ENCODE results near the gene WFDC2. TPM values are rescaled to one million over a fixed set of nuclear protein-coding genes. Genes with fewer than 3 reads are reported as not detected.

Gene WFDC2
- total RNA-seq, 2 experiments from 2014 or later: 1.3 TPM

DNA sequence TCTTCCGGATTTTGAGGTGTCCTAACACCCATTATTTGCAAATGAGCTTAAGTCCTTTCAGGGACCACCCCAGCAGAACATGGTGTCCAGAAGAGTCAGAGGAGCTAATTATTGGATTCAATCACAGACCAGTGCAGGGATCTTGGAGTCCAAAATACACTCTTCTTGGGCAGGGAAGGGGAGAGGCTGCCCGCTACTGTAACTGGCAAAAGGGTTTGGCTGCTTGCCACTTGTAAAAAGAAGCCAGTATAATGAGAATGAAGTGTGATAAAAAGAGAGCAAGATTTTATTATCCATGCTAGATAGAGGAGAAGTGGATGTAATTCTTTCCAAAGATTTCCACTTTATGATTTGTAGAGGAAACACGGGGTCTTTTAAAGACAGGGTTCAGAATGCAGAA, 26.6 kb downstream of the WFDC2 start:
- TF ChIP-seq, protein P1, sequence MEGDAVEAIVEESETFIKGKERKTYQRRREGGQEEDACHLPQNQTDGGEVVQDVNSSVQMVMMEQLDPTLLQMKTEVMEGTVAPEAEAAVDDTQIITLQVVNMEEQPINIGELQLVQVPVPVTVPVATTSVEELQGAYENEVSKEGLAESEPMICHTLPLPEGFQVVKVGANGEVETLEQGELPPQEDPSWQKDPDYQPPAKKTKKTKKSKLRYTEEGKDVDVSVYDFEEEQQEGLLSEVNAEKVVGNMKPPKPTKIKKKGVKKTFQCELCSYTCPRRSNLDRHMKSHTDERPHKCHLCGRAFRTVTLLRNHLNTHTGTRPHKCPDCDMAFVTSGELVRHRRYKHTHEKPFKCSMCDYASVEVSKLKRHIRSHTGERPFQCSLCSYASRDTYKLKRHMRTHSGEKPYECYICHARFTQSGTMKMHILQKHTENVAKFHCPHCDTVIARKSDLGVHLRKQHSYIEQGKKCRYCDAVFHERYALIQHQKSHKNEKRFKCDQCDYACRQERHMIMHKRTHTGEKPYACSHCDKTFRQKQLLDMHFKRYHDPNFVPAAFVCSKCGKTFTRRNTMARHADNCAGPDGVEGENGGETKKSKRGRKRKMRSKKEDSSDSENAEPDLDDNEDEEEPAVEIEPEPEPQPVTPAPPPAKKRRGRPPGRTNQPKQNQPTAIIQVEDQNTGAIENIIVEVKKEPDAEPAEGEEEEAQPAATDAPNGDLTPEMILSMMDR (IDR thresholded peaks at IDR 0.05): no peak
- Mint-ChIP-seq H3K27ac (no peak overlapping the region), H3K4me1 (ENCODE audit: low read depth) (no peaks in the 10 kb centered on the region), H3K9me3 (no peaks in the 10 kb centered on the region), H3K4me3 (no peak overlapping the region), H3K36me3 (ENCODE audit: low read depth) (no peaks in the 10 kb centered on the region), H3K27me3 (peaks cover 6% of the 10 kb centered on the region)
- POLR2A ChIA-PET: no interaction called here
- ATAC-seq (no peak), DNase-seq (no peak)
- intact Hi-C loops (cut with micrococcal nuclease): no loop called here
- CTCF ChIA-PET: no interaction called here

DNA sequence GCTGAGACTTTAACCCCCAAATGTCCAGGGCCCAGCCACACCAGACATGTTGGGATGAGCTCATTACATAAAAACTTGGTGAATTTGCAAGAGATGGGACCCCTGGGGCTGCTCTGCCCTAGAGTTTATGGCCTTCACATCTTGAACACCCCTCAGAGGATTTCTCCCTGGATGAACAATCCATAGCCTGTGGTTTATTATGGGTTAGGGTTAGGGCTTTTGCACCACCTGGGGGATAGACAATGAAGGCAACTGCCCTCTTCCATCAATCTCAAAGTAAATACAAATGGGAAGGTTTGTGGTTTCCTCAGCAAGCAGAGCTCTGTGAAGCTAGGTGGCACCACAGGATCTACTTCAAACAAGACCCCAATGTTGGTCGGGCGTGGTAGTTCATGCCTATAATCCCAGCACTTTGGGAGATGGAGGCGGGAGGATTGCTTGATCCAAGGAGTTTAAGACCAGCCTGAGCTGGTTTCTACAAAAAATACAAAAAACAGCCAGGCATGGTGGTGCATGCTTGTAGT, 28.5 kb downstream of the WFDC2 start:
- Mint-ChIP-seq H3K4me1 (ENCODE audit: low read depth) (no peaks in the 10 kb centered on the region), H3K4me3 (no peak overlapping the region), H3K36me3 (ENCODE audit: low read depth) (no peaks in the 10 kb centered on the region), H3K27me3 (peaks cover 10% of the 10 kb centered on the region), H3K9me3 (no peaks in the 10 kb centered on the region), H3K27ac (no peak overlapping the region)
- intact Hi-C loops (cut with micrococcal nuclease): no loop called here
- CTCF ChIA-PET: interaction anchor here (0.6 to 1.3 kb wide), 2 partner anchors 81 to 273 kb away, joined by 3 to 4 read pairs; no protein-coding TSS in a partner anchor
- ATAC-seq: no peak
- TF ChIP-seq, protein P1 (IDR thresholded peaks at IDR 0.05): no peak
- no peak for DNase-seq
- POLR2A ChIA-PET: no interaction called here

DNA sequence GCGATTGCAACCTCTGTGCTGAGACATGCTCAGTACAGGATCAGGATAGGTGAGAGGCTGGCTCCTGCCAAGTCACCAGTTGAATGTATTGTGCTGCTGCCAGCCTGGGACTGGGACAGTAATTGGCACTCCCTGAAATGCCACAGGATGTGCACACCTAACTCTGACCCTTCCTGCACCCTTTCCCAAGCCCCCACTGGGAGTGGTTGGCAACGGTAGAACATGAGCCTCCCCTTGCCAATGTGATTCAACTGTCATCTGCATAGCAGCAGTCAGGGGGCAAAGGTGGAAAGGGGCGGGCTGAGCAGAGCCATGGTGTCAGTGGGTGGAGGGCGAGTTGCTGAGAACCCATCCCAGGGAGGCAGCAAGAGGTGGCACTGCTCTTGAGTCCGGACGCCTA, 30.5 kb downstream of the WFDC2 start:
- intact Hi-C loops (cut with micrococcal nuclease): no loop called here
- no peaks in the 10 kb centered on the region for H3K4me1 Mint-ChIP-seq (ENCODE audit: low read depth)
- H3K27me3 Mint-ChIP-seq: peaks cover 17% of the 10 kb centered on the region
- ATAC-seq (no peak), DNase-seq (no peak)
- POLR2A ChIA-PET: no interaction called here
- H3K4me3 Mint-ChIP-seq: no peak overlapping the region
- CTCF ChIA-PET: interaction anchor here (0.7 kb wide), 1 partner anchor 42 kb away, joined by 3 read pairs; no protein-coding TSS in a partner anchor
- no peaks in the 10 kb centered on the region for H3K9me3 Mint-ChIP-seq
- H3K36me3 Mint-ChIP-seq (ENCODE audit: low read depth): no peaks in the 10 kb centered on the region
- no peak overlapping the region for H3K27ac Mint-ChIP-seq
- TF ChIP-seq, protein P1 (IDR thresholded peaks at IDR 0.05): no peak

DNA sequence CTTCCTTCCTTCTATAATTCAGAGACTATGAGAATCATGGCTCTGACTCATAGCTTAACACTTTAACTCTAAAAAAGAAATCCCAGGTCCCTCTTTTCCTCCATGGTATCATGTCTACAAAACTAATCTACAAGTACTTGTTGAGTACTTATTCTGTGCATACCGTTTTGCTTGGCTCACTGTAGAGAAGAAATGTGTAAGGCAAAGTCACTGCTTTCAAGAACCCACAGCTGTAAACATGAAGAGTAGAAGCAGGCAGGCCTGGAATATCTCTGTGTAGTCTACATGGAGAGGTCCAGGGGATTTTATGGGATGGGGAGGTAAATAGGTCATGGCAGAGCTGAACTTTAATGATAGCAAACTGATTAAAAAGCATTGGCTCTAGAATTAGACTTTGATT, 32.0 kb downstream of the WFDC2 start:
- TF ChIP-seq, protein P1 (IDR thresholded peaks at IDR 0.05): no peak
- CTCF ChIA-PET: interaction anchor here (1.7 to 1.9 kb wide), 2 partner anchors 64 to 270 kb away, joined by 4 to 5 read pairs; no protein-coding TSS in a partner anchor
- Mint-ChIP-seq H3K36me3 (ENCODE audit: low read depth) (no peaks in the 10 kb centered on the region), H3K4me3 (no peak overlapping the region), H3K27me3 (peaks cover 24% of the 10 kb centered on the region), H3K4me1 (ENCODE audit: low read depth) (no peaks in the 10 kb centered on the region), H3K27ac (no peak overlapping the region), H3K9me3 (no peaks in the 10 kb centered on the region)
- POLR2A ChIA-PET: no interaction called here
- DNase-seq (no peak), ATAC-seq (no peak)
- intact Hi-C loops (cut with micrococcal nuclease): no loop called here

DNA sequence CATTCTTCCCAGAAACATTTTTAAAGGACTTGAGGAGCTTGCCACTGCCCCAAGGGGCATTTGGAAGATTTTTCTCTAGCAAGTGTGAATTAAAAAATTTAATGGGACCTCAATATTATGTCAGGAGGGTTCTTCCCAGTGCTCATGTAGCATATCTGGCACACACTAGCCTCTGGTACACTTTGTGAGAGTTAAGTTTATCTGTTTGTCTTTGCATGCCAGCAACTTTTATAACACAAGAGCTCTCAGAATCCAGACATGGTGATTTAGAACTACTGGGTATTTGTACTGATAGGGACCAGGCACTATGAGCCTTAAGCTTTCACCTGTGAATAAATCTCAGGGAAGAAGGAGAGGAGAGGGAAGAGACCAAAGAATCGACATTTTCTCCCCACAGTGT, 33.0 kb downstream of the WFDC2 start:
- POLR2A ChIA-PET: no interaction called here
- H3K9me3 Mint-ChIP-seq: no peaks in the 10 kb centered on the region
- H3K4me3 Mint-ChIP-seq: no peak overlapping the region
- peaks cover 29% of the 10 kb centered on the region for H3K27me3 Mint-ChIP-seq
- DNase-seq: no peak
- intact Hi-C loops (cut with micrococcal nuclease): no loop called here
- CTCF ChIA-PET: interaction anchor here (1.7 to 1.9 kb wide), 2 partner anchors 65 to 269 kb away, joined by 4 to 5 read pairs; no protein-coding TSS in a partner anchor
- peaks cover 7% of the 10 kb centered on the region for H3K4me1 Mint-ChIP-seq (ENCODE audit: low read depth)
- TF ChIP-seq, protein P1 (IDR thresholded peaks at IDR 0.05): no peak
- H3K36me3 Mint-ChIP-seq (ENCODE audit: low read depth): no peaks in the 10 kb centered on the region
- H3K27ac Mint-ChIP-seq: no peak overlapping the region
- no peak for ATAC-seq

Data from activated CD8-positive, alpha-beta T cell treated with anti-CD3 and anti-CD28 coated beads for 36 hours (primary cell).